GM19193 (cell line): ENCODE results near the gene WDR64.

Source experiments
- POLR2A ChIP-seq: IDR thresholded peaks from 4 replicates; pipeline ENCODE4 v1.6.1; 2011; ENCODE audit not compliant: insufficient read depth, insufficient read length; ENCODE audit errors: extremely low read depth

Gene WDR64

DNA sequence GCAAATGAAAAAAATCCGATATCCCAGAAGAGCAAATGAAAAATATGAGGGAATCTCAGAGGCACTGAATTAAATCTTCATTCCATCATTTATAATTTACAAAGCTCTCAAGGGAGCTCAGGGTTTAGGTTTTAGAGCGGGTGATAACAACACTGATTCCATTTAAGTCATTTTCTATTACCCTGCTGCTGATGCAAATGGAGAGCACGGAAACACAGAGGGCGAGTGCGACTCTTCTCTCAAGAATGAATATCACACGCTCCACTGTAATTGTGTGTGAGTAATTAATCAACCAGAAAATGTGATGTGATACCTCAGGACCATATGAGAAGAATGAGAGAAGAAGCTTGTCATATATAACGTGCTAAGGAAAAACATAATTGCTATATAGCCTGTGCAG lies 34.7 kb upstream of the WDR64 start:
- TF ChIP-seq POLR2A, result no peak

DNA sequence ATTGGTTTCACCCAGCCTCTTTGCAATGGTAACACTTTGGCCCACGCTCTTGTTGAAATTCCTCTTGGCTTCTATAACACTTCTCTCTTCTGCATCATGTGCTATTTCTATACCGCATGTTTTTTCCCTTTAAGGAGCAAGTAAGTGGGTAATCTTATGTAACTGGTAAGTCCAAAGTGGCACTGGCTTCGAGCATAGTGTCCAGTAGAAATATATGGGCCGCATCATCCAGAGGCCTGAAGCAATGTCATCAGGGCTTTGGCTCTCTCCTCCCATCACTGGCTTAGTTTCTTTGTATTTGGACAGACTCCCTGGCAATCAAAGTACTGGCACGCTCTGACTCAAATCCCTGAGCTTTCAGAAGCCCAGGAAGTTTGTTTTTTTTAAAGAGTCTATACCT lies 29.4 kb upstream of the WDR64 start:
- TF ChIP-seq POLR2A, result no peak

DNA sequence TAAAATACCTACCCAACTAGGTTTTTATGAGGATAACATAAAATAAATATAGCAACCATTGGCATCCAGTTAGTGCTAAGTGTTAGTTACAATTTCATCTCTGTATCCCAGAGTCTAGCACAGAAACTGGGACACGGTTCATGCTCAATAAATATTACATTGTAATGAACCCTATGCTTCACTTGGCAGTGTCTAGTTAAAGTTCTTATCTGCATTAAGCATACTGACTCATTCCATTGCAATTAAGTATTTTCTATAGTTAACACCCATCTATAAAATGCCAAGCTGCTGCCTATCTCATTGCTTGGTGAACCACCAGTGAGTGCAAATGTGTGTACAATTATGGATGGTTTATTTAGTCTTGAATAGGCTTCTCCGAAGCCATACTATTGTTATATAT lies 27.1 kb upstream of the WDR64 start:
- no peak for TF ChIP-seq POLR2A

DNA sequence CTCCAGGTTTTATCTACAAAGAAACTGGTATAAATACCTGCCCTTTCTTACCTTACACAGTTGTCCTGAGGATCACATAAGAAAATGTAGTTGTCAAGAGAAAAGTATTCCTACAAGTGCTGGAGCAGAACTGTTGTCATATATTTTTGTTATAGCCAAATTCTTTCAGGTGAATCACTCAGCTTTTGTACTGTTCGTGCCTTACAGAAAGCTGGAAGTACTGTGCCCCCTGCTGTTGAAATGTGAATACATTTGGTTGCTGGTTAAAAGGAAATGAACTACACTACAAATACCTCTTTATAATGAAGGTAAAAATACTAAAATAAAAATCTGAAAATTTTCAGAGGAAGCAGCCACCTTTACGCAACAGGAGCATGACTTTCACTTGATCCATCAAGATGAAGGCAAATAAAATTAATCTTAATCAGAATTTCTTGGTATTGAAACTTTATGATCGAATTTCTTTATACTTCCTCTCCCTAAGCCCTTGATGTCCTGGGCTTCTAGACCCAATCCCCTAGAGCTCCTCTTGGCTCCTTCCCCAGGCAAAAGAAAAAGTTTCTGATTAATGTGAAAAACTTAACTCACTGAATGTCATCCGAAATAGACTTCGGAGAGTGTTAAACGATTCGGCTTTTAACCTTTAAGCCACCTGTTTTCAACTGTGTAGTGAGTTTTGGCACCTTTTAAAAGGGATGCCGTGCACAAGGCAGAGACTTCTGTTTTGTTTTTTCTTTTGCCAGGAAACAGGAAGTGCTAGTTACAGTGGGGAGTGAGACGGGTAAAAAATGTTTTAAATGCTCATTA lies 24.4 kb upstream of the WDR64 start:
- TF ChIP-seq POLR2A, result no peak

DNA sequence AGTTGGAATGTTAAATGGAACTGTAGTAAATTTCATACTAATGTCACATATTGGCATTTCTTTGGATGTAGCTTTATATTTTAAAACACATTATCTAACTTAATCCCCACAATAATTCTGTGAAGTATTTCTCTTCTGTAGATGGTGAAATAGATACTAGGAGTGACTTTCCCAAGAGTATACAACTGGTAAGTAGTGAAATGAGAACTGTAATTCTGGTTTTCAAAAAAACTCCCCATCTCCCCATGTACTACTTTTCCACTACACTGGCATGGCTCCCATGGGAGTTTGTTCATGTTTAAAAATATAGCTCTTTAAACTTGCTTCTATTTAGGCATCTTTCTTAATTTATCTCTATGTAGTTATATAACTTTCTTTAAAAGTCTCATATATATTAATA lies 22.1 kb upstream of the WDR64 start:
- no peak for TF ChIP-seq POLR2A

DNA sequence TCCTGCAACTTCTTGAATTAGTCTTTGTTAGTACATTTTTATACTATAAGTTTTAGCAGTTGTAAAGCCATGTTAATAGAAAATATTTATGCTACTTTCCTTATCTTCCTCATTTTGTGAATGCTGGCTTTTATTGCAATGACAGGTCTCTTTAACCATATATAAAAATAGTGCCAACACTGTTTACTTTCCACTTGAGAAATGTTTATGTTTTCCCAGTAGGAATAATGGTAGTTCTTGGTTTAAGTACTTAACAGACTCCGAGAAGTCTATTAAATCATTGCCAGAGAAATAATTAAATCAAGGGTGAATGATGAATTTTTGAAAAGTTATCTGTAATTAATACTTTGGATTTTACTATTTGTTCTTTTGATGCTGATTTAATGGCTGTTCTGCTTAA lies 21.6 kb upstream of the WDR64 start:
- no peak for TF ChIP-seq POLR2A

DNA sequence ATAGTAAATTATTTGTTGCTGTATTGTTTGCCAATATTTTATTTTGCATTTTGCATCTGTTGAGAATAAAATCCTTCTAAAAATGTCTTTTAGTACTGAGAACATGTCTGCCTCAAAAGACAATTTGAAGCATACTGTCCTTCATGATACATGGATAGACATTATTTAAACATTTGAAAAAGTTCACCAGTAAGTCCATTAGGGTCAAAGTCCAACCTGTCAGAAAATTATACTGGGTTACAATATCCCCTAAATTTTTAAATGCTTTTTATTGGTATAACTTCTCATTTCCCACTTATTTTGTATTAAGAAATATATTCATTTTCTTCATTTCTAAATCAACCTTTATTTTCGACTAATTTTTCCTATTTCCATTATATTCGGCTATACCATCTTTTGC lies 21.2 kb upstream of the WDR64 start:
- TF ChIP-seq POLR2A, result no peak

DNA sequence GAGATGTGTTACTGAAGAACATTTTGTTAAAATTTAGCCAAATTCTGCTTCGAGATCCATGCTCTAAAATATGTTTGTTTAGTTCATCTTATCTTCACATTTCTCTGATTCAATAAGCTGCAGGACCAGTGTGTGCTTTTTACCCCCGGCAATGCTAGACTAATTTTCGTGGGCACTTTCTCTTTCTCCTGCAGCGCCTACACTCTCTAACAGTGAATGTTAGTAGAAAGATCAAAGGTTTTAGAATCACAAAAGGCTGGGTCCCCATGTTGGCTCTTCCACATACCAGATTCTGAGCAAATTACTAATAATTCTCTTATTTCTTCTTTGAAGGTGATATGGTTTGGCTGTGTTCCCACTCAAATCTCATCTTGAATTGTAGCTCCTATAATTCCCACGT lies 20.4 kb upstream of the WDR64 start:
- no peak for TF ChIP-seq POLR2A

DNA sequence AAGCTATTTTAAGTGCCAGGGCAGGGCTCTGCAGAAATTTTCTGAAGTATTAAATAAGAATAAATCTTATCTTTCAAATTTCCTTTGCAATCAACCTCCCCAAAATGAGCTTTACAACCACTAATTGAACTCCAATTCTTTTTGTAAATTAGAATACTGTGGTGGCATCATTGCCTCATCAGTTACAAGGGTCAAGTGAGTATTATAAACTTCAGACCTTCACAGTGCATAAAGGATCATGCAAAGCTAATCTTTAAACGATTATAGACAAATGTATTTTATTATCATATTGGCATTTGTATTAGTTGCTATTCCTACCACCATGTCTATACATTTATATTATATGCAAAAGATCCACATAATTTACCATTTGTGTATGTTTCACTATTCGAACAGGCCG lies 19.1 kb upstream of the WDR64 start:
- TF ChIP-seq POLR2A, result no peak

DNA sequence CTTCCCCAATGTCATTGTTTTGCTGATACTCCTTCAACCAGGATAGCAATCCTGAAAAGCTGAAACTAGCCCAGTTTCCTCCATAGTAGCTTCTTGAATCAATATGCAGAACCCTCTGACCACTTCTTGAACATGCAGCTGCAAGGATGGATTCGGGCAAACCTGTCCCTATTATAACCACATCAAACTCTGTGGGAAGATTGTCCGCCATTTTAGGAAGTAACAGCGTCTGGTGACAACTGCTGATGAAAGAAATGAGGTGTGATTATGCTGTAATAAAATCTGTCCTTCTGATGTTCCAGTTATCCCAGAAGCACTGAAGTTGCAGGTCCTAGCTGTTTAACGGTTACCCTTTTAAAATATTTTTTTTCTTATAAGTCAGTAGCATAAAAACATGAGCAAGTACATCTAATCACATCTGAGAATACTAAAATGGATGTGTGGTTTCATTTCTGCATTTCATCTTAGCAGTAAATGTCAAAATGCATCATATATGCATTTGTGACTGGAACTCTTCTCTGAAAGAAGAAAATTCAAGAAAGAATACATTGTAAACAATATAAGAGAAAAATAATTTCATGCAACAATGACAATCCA lies 16.4 kb upstream of the WDR64 start:
- no peak for TF ChIP-seq POLR2A

DNA sequence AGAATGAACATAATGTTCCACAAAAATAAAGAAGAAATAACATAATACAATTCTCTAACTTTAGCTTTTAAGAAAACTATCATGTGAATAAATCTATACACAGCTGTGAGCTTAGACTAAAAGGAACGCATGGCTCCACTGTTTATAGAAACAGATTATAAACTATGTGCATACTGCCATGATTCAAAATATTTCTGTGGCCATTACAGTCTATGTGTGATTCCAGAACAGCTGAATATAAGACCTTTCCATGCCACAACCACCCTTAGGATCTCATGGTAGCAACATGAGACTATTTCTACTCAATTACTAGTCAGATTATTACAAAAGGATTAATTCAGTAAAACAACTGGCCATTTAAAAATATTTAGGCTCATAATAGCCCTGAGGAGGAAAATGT lies 15.8 kb upstream of the WDR64 start:
- TF ChIP-seq POLR2A, result no peak

DNA sequence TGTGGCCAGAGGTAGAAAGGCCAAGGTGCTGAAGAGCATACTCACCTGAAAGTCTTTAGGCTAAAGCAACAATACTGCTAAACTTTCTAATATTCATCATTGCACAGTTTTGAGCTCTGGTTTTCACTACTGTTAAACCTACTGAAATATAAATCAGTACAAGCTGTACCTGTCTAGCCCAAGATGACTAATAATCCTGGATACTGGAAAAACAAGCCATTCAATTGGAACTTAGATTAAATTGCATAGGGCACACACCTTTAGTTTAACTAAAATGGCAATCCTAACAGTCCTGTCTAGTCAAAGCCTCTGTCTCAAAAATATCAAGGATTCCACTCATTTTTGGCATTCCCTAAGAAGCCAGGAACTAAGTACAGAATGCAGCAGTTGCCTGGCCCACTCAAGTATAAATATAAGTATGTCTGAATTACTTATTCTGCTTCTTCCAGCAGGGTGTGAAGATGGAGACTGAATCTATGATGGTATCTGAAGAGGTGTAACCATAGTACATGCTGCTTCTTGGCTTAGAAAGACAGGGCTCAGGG lies 15.0 kb upstream of the WDR64 start:
- no peak for TF ChIP-seq POLR2A

DNA sequence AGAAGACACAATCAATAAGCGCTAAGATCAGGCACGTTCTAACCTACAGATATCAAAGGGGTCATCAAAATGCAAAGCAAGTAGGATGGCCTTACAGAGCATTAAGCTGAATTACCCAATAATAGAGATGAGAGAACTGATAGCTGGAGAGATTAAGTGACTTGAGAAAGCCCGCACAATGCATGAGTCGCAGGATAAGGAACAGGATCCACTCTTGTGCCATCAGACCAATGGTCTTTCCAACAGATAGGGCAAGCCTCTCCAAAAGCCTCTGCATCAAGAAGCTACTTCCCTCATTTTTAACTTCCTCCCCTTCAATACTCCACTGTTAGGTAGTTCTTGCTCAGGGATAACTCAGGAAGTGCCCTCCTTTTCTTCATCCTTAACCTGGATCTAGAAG lies 14.5 kb upstream of the WDR64 start:
- TF ChIP-seq POLR2A, result no peak

DNA sequence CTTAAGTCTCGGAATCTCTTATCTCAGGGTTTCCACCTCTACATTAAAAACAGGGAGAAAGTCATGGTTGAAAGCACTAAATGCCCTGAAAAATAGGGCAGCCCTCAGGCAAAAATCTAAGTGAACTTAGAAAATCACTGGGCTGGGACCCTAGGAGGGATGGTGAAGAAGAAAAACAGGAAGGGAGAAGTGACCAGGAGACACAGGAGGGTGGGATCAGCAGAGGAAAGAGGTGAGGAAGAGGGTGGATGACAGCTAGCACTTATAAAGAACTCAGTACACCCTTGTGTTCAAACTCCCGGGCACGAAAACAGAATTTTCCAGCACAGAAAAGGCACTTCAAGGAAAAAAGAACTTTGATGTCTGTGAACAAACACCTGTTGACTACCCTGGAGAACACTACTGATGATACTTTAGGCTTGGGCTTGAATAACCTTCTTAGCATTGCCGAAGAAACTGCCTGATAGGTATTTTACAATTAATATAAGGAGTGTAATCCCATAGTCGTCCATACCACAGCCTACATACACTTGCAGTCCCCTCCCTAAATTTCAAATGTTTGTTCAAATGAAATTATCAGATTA lies 13.9 kb upstream of the WDR64 start:
- TF ChIP-seq POLR2A, result no peak

DNA sequence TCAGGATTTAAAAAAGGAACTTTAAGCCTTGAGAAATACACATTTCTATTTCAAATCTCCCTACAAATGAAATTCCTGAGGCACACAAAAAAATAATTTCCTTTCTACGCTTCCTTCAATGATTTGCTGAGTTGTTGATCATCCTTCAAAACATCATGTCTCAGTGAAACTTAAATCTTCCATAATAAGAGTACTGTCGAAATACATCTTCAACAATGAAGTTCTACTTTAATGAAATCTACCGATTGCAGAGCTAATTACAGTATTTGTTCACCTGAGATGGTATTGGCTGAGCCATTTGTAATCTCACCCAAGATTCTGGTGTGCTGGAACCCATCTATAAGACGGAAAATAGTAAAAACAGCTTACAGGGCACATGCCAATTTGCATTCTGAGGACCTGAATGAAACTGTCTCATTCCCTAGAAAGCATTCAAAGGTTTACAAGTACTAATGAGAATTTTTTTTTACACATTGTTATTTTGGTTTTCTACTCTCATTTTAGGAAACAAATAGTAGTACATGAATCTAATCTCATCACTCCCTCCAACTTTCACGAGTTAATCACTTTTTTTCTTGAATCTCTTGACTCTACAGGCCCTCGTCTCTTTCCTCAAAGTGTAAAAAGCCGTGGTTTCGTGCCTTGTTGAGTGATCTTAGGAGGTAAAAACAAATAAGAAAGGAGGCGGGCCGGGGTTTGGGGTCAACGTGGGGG lies 13.0 kb upstream of the WDR64 start:
- no peak for TF ChIP-seq POLR2A

DNA sequence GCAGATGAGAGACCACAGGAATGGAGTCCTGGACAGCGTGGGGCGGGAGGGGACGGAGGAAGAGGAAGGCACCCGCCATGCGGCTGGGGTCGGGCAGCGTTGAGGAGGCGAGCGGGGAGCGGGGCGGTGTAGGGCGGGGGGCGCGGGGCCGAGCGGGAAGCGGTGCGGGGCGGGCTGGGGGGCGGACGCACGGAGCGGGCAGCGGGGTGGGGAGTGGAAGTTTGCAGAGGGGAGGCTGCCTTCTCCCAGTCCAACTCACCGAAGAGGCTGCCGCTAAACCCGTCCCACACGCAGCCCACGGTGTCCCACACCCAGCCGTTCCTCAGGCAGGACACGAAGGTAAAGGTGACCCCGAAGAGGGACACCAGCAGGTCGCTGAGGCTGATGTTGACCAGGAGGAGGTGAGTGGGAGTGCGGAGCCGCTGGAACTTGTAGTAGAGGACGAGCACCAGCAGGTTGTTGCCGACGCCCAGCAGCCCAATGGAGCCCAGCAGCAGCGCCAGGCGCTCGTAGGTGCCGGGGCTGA lies 12.4 kb upstream of the WDR64 start:
- no peak for TF ChIP-seq POLR2A
